GM18505 (cell line): ENCODE results near the gene HYKK.
"Not testable (repeated sequence)": the region's sequence is repeated elsewhere in the genome, so short reads cannot be mapped to it uniquely, and the experiment has no call there.

Experiments used
- ATAC-seq: cut with Tn5 transposase; IDR thresholded peaks from one replicate; pipeline ENCODE4 v1.9.1; 2021; ENCODE audit not compliant: unreplicated experiment
- POLR2A ChIP-seq: IDR thresholded peaks from 4 replicates; pipeline ENCODE4 v1.6.1; 2011; ENCODE audit warnings: borderline replicate concordance; ENCODE audit not compliant: insufficient read depth, insufficient read length; ENCODE audit errors: extremely low read depth

Gene HYKK

GRCh38 chr15:78506971-78507830 is at the start of gene HYKK:
Gene HYKK (plus strand): TSS chr15:78507577. CDS start chr15:78513089, 5,512 bp downstream.
- no peak for TF ChIP-seq POLR2A
- no peak for ATAC-seq

DNA sequence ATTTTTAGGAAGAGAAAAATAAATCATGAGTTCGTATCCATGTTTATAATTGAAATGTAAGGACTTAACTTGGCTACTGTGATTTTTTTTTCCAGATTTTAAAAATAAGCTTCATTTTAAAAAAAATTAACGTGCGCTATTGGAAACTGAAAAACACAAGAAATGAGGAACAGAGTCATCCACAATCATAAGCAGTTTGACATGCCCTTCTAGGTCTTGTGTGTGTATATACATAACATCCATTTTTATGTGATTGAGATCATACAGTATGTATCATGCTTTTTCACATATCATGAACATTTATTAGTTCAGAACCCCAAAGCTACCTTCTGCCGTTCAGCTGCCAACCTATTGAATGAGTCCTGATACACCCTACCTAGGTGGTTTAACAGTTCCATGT is 46.6 kb upstream of the HYKK start:
- TF ChIP-seq POLR2A: no peak
- no peak for ATAC-seq

GRCh38 chr15:78461171-78461888 is 46.0 kb upstream of the HYKK start:
- no peak for ATAC-seq
- TF ChIP-seq POLR2A: no peak

- no peak for TF ChIP-seq POLR2A
- ATAC-seq: no peak
Measured at GRCh38 chr15:78469031-78469430, 38.3 kb upstream of the HYKK start.

GRCh38 chr15:78477295-78477694 is 30.1 kb upstream of the HYKK start:
- ATAC-seq: no peak
- TF ChIP-seq POLR2A: no peak

GRCh38 chr15:78479650-78480049 is 27.7 kb upstream of the HYKK start:
- no peak for ATAC-seq
- TF ChIP-seq POLR2A: no peak

- ATAC-seq: no peak
- no peak for TF ChIP-seq POLR2A
Measured at GRCh38 chr15:78481917-78482316, 25.5 kb upstream of the HYKK start.

GRCh38 chr15:78492872-78493271 is 14.5 kb upstream of the HYKK start:
- no peak for ATAC-seq
- no peak for TF ChIP-seq POLR2A

GRCh38 chr15:78501857-78502256 is 5.5 kb upstream of the HYKK start:
- TF ChIP-seq POLR2A: no peak

DNA sequence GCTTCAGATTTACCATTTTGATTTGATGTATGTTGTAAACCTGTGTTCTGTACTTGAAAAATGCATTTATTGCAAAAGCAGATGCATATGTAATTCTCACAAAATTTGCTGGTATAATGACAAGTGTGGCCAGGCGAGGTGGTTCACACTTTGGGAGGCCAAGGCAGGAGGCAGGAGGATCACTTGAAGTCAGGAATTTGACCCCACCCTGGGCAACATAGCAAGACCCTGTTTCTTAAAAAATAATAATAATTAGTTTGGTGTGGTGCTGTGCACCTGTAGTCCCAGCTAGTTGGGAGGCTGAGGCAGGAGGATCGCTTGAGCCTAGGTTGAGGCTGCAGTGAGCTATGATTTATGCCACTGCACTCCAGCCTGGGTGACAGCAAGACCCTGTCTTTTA is 4.7 kb upstream of the HYKK start:
- ATAC-seq: no peak
- TF ChIP-seq POLR2A: no peak

More at GRCh38 chr15:78501857-78502256, 5.5 kb upstream of the HYKK start:
- ATAC-seq: no peak

- no peak for TF ChIP-seq POLR2A
- no peak for ATAC-seq
Measured at GRCh38 chr15:78507831-78508160, 419 bp downstream of the HYKK start.

DNA sequence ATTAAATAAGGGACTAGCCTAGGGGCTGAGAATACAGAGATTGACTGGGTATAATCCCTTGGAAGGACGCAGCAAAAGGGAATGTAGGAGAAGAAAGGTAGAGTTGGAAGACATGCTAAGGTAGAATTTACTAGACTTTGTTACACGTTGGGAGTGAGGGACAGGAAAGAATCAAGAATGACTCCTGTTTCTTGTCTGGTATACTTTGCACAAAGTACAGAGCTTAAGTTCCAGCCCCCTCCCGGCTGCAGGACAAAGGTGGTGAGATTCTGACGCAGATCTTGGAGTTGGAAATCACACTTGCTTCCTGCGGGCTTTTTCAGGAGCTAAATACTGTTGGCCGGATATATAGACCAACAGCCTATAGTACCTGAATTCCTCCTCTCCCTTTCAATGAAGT is 895 bp downstream of the HYKK start:
- no peak for TF ChIP-seq POLR2A
- ATAC-seq: no peak

DNA sequence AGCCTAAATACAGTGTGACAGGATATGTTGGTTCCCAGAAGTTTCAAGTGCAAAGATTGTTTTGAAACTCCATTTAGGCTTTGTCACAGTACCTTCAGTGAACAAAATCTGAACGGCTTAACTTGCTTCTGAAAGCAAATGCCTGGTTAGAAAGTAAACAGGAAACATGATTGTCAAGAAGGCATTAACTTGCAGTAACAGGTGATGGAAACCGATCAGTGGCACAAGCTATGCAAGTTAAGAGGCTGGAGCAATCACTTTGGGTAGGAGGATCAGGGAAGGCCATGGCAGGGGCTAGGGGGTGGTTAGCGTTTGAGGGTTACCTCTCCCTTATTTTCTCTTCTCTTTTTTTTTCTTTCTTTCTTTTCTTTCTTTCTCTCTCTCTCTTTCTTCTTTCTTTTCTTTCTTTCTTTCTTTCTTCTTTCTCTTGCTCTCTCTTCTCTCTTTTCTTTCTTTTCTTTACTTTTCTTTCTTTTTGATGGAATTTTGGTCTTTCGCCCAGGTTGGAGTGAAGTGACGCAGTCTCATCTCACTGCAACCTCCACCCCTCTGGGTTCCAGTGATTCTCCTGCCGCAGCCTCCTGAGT is 2.4 kb downstream of the HYKK start:
- ATAC-seq: no peak
- TF ChIP-seq POLR2A: no peak

DNA sequence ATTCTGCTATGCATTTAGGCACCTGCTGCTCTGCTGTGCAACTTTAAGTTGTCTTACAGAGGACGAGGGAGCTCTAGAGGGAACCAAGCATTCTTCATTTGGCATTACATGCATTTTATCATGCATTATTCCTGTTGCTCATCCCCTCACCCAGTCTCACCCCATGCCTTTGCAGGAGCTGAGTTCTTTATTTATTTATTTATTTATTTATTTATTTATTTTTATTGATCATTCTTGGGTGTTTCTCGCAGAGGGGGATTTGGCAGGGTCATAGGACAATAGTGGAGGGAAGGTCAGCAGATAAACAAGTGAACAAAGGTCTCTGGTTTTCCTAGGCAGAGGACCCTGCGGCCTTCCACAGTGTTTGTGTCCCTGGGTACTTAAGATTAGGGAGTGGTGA is 12.7 kb downstream of the HYKK start:
- ATAC-seq: not testable (repeated sequence)
